Mesodermal cell (in vitro differentiated cells): ENCODE results near the gene RHOT2.

ENCODE experiments used
- H3K27ac ChIP-seq: 2 replicates; pipeline ENCODE4 v1.7.0; 2013; ENCODE audit warnings: mild to moderate bottlenecking, low read depth, low read length, moderate library complexity; ENCODE audit not compliant: severe bottlenecking
- H3K36me3 ChIP-seq: 2 replicates; pipeline ENCODE4 v1.7.1; 2013; ENCODE audit warnings: mild to moderate bottlenecking, low read length, moderate library complexity; ENCODE audit not compliant: control insufficient read depth, insufficient read depth
- H3K4me1 ChIP-seq: one replicate; pipeline ENCODE4 v1.7.1; 2013; ENCODE audit warnings: mild to moderate bottlenecking, low read length; ENCODE audit not compliant: insufficient read depth, control insufficient read depth, poor library complexity, severe bottlenecking
- H3K4me3 ChIP-seq: 2 replicates; pipeline ENCODE4 v1.7.0; 2013; ENCODE audit warnings: low read length, control low read depth, mild to moderate bottlenecking; ENCODE audit not compliant: insufficient read depth, poor library complexity, severe bottlenecking; ENCODE audit errors: extremely low read depth
- H3K9me3 ChIP-seq: 2 replicates; pipeline ENCODE4 v1.7.1; 2013; ENCODE audit warnings: mild to moderate bottlenecking, low read length, moderate library complexity; ENCODE audit not compliant: control insufficient read depth
- WGBS, 2 experiments: methylation state at CpG; one replicate each; pipeline ENCODE4 v1.1.5; 2013; ENCODE audit warnings: missing lambda C conversion rate in 2 of 2; ENCODE audit not compliant: insufficient coverage in 2 of 2; 5-methylcytosine and 5-hydroxymethylcytosine counted together

The RHOT2 gene

GRCh38 chr16:634051-634670, 33.8 kb upstream of the RHOT2 start:
- WGBS, 2 experiments, result 92 to 97% methylated on average over 13 to 15 of the region's 22 CpGs
- no peaks in the 10 kb centered on the region for H3K9me3 ChIP-seq
- no peak overlapping the region for H3K27ac ChIP-seq
- H3K4me3 ChIP-seq, result no peak overlapping the region
- peaks cover 22% of the 10 kb centered on the region for H3K36me3 ChIP-seq
- peaks cover 35% of the 10 kb centered on the region for H3K4me1 ChIP-seq

- Histone ChIP-seq H3K4me3 (peak overlapping the region; percentile 75), H3K4me1 (peaks cover 27% of the 10 kb centered on the region), H3K9me3 (no peaks in the 10 kb centered on the region), H3K27ac (no peak overlapping the region), H3K36me3 (peaks cover 22% of the 10 kb centered on the region)
- WGBS, 2 experiments, result 91 to 93% methylated on average over 6 to 7 of the region's 7 CpGs
These were observed 32.9 kb upstream of the RHOT2 start for GRCh38 chr16:634996-635395.

GRCh38 chr16:635573-636205, 32.2 kb upstream of the RHOT2 start:
- peaks cover 20% of the 10 kb centered on the region for H3K4me1 ChIP-seq
- H3K4me3 ChIP-seq, result peak overlapping the region; percentile 75
- 14 to 15% methylated on average over 44 to 50 of the region's 55 CpGs for WGBS, 2 experiments
- H3K9me3 ChIP-seq, result no peaks in the 10 kb centered on the region
- peaks cover 22% of the 10 kb centered on the region for H3K36me3 ChIP-seq
- no peak overlapping the region for H3K27ac ChIP-seq

- Histone ChIP-seq H3K27ac (peak within 1 kb of the TSS; percentile 91), H3K36me3 (peaks cover 22% of the 10 kb centered on the region), H3K4me3 (peak within 1 kb of the TSS; percentile 75), H3K4me1 (peaks cover 12% of the 10 kb centered on the region), H3K9me3 (no peaks in the 10 kb centered on the region)
- WGBS, 2 experiments, result 0 to 1% methylated on average over 80 to 82 of the region's 91 CpGs
These were observed 31.5 kb upstream of the RHOT2 start, which contains the start of gene METTL26 for GRCh38 chr16:636206-637080. Gene METTL26, minus strand, starts transcription at chr16:636305. Its CDS starts 15 bp downstream, at chr16:636290.

- H3K9me3 ChIP-seq, result no peaks in the 10 kb centered on the region
- H3K36me3 ChIP-seq, result peaks cover 19% of the 10 kb centered on the region
- WGBS, 2 experiments, result 42 to 45% methylated on average over 34 to 37 of the region's 53 CpGs
- H3K27ac ChIP-seq, result peak overlapping the region; percentile 91
- peak overlapping the region; percentile 75 for H3K4me3 ChIP-seq
- H3K4me1 ChIP-seq, result peaks cover 12% of the 10 kb centered on the region
These were observed 30.6 kb upstream of the RHOT2 start for GRCh38 chr16:637081-638018.

- Histone ChIP-seq H3K9me3 (no peaks in the 10 kb centered on the region), H3K27ac (no peak overlapping the region), H3K4me3 (no peak overlapping the region), H3K4me1 (peaks cover 18% of the 10 kb centered on the region), H3K36me3 (peaks cover 14% of the 10 kb centered on the region)
- WGBS, 2 experiments, result 91 to 93% methylated on average over 7 to 15 of the region's 15 CpGs
These were observed 29.8 kb upstream of the RHOT2 start for GRCh38 chr16:638034-638543.

- H3K9me3 ChIP-seq, result no peaks in the 10 kb centered on the region
- no peak overlapping the region for H3K27ac ChIP-seq
- H3K4me3 ChIP-seq, result no peak overlapping the region
- H3K36me3 ChIP-seq, result peaks cover 7% of the 10 kb centered on the region
- H3K4me1 ChIP-seq, result peaks cover 18% of the 10 kb centered on the region
- WGBS, 2 experiments, result 91 to 100% methylated on average over 5 to 6 of the region's 9 CpGs
These were observed 29.1 kb upstream of the RHOT2 start for GRCh38 chr16:638836-639235.

- H3K4me3 ChIP-seq, result no peak overlapping the region
- 62 to 100% methylated on average over 2 of the region's 5 CpGs for WGBS, 2 experiments
These were observed 27.3 kb upstream of the RHOT2 start for GRCh38 chr16:640614-641013.

GRCh38 chr16:641326-642188, 26.4 kb upstream of the RHOT2 start, which contains the start of gene MCRIP2:
Gene MCRIP2, plus strand, starts transcription at chr16:641828. Its CDS starts 164 bp downstream, at chr16:641992.
- WGBS, 2 experiments, result 1 to 3% methylated on average over 56 to 77 of the region's 81 CpGs
- peak within 1 kb of the TSS; percentile 56 for H3K4me3 ChIP-seq
- peaks cover 11% of the 10 kb centered on the region for H3K4me1 ChIP-seq
- no peaks in the 10 kb centered on the region for H3K36me3 ChIP-seq
- H3K27ac ChIP-seq, result no peak within 1 kb of the TSS
- no peaks in the 10 kb centered on the region for H3K9me3 ChIP-seq

More at GRCh38 chr16:640614-641013, 27.3 kb upstream of the RHOT2 start:
- peaks cover 11% of the 10 kb centered on the region for H3K4me1 ChIP-seq
- no peak overlapping the region for H3K27ac ChIP-seq
- no peaks in the 10 kb centered on the region for H3K36me3 ChIP-seq
- no peaks in the 10 kb centered on the region for H3K9me3 ChIP-seq
